Spleen (tissue), 11 donors: ENCODE data around the gene UCK1. TPM values are rescaled to one million over a fixed set of nuclear protein-coding genes. Genes with fewer than 3 reads are reported as not detected.
A peak's percentile ranks its signal among the peaks of the same experiment; 100 is the strongest.

Experiments used
- DNase-seq: peaks from one replicate; pipeline ENCODE4 v3.0.0-alpha.2; 2020
- H3K27ac ChIP-seq, 8 donors: fragments of 200-600 bp; sonication (generic) in 7 of 8; 1 replicate in 4 of 8; 2 replicates in 4 of 8; pipeline versions ENCODE4 v1.5.0 to v1.8.0; 2016 to 2021; ENCODE audit warnings: inconsistent platforms in 4 of 8, mild to moderate bottlenecking in 4 of 8, moderate library complexity in 1 of 8
- H3K27me3 ChIP-seq, 7 donors: fragments of 200-600 bp; sonication (generic) in 6 of 7; replicated peaks in 1 of 7; 1 replicate in 4 of 7; 2 replicates in 3 of 7; pipeline versions ENCODE4 v1.5.0 to v1.8.0; 2016 to 2021; ENCODE audit warnings: inconsistent platforms in 3 of 7, mild to moderate bottlenecking in 1 of 7
- H3K36me3 ChIP-seq, 6 donors: fragments of 200-600 bp; sonication (generic) in 5 of 6; 1 replicate in 4 of 6; 2 replicates in 2 of 6; pipeline versions ENCODE4 v1.5.0 to v1.8.0; 2016 to 2021; ENCODE audit warnings: inconsistent platforms in 2 of 6
- H3K4me1 ChIP-seq, 6 donors: fragments of 200-600 bp; sonication (generic) in 5 of 6; 1 replicate in 3 of 6; 2 replicates in 3 of 6; pipeline versions ENCODE4 v1.5.0 to v1.8.0; 2016 to 2021; ENCODE audit warnings: inconsistent platforms in 3 of 6
- H3K4me3 ChIP-seq, 8 donors: fragments of 200-600 bp; sonication (generic) in 7 of 8; 1 replicate in 4 of 8; 2 replicates in 4 of 8; pipeline versions ENCODE4 v1.5.0 to v1.8.0; 2016 to 2021; ENCODE audit warnings: inconsistent platforms in 4 of 8, mild to moderate bottlenecking in 4 of 8, moderate library complexity in 2 of 8
- H3K9me3 ChIP-seq, 8 donors: fragments of 200-600 bp; sonication (generic) in 7 of 8; 1 replicate in 4 of 8; 2 replicates in 4 of 8; pipeline versions ENCODE4 v1.5.0 to v1.8.0; 2016 to 2021; ENCODE audit warnings: inconsistent platforms in 4 of 8
- POLR2A ChIP-seq, 3 donors: fragments of 450-650 bp; IDR thresholded peaks; one replicate each; pipeline ENCODE4 v1.5.1; 2017; ENCODE audit warnings: antibody characterized with exemption in 3 of 3, mild to moderate bottlenecking in 1 of 3
- POLR2AphosphoS5 ChIP-seq, 3 donors: sonication (generic); formaldehyde crosslinking; IDR thresholded peaks; one replicate each; pipeline ENCODE4 v1.5.1; 2017; ENCODE audit warnings: antibody characterized with exemption in 3 of 3
- WGBS, 5 donors: extraction: QIAGEN DNeasy Blood & Tissue Kit in 3 of 5; methylation state at CpG; one replicate each; pipeline versions ENCODE4 v1.1.5 to v1.1.7; 2013 to 2018; 5-methylcytosine and 5-hydroxymethylcytosine counted together
- intact Hi-C: fragments of 100-400 bp; cut with DNase I; formaldehyde crosslinking; loops from one replicate; pipeline ENCODE4 v1.15.0; 2023; ENCODE audit warnings: low total_unique reads
- polyA plus RNA-seq, 3 donors: library from polyadenylated mRNA; stranded (reverse); fragments of 200-250 nt; gene quantifications; one replicate each; pipeline ENCODE4 v1.2.1, GENCODE V29; 2013
- total RNA-seq, 7 donors: library from RNA; depleted of rRNA in 3 of 7; stranded (reverse); fragments of >200 nt in 3 of 7; fragmentation: NEBNext Ultra II Directional in 4 of 7; extraction: Animal tissue kit (Norgen Biotek cat#: 25700) in 4 of 7; gene quantifications; one replicate each; pipeline versions ENCODE4 v1.1.0 to v1.2.1, GENCODE V29; 2016 to 2021
- TF ChIP-seq, protein P1 (sequence below), 11 experiments: fragments of 200-600 bp in 7 of 11; fragments of 450-650 bp in 4 of 11; sonication (generic) in 4 of 11; IDR thresholded peaks in 8 of 11; conservative IDR thresholded peaks in 3 of 11; 1 replicate in 7 of 11; 2 replicates in 4 of 11; pipeline versions ENCODE4 v1.4.0 to v1.8.0; 2016 to 2021; ENCODE audit warnings: antibody characterized with exemption in 11 of 11, inconsistent platforms in 4 of 11, mild to moderate bottlenecking in 1 of 11
- donor health status: healthy with polysubstance abuse.
- donor health status: DM: no; HTN: no; CAD: no; lungs with moderate emphysema.
- donor health status: DM: no; HTN: no; CAD: no.
- donor health status: Bipolar disorder and iron deficiency.
- donor health status: healthy.
- donor health status: DM: no; HTN: no; CAD: no.
- donor health status: DM: yes; HTN: yes; CAD: no.

The UCK1 gene
- total and polyA plus RNA-seq, 10 donors, result 20.3 to 32.9 (median 23.8) TPM

DNA sequence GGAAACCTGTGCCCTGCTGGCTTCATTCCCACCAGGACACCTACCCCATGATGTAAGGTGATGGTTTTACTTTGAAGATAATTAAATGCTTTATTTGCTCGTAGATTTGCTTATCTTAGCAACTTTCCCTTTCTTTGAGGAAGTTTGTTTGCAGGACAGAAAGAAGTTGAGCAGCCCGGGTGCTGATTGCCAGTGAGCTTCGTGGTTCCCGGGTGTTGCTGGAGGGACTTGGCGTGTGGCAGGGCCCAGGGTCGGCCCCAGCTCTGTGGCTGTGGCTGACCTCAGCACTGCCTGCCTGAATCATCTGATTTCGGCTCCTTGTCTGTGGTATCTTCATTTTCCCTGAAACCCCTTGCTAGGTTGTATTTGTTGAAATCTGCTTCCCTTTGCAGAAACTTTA lies 19.6 kb downstream of the UCK1 start:
- WGBS, 5 donors, result 71 to 76% (median 75%) methylated on average over 7 of the region's 7 CpGs
- DNase-seq, result no peak
- Histone ChIP-seq H3K36me3 (peaks cover 2 to 94% (median 50%) of the 10 kb centered on the region in 6 donors), H3K4me1 (peaks cover 0 to 7% (median 0%) of the 10 kb centered on the region in 6 donors), H3K9me3 (peaks cover 0 to 13% (median 4%) of the 10 kb centered on the region in 8 donors), H3K27me3 (no peaks in the 10 kb centered on the region), H3K27ac (no peak overlapping the region), H3K4me3 (no peak overlapping the region)
- intact Hi-C loops, result no loop called here
- TF ChIP-seq POLR2A (IDR thresholded peaks at IDR 0.05) (no peak), POLR2AphosphoS5 (IDR thresholded peaks at IDR 0.05) (no peak)
- TF ChIP-seq, protein P1, sequence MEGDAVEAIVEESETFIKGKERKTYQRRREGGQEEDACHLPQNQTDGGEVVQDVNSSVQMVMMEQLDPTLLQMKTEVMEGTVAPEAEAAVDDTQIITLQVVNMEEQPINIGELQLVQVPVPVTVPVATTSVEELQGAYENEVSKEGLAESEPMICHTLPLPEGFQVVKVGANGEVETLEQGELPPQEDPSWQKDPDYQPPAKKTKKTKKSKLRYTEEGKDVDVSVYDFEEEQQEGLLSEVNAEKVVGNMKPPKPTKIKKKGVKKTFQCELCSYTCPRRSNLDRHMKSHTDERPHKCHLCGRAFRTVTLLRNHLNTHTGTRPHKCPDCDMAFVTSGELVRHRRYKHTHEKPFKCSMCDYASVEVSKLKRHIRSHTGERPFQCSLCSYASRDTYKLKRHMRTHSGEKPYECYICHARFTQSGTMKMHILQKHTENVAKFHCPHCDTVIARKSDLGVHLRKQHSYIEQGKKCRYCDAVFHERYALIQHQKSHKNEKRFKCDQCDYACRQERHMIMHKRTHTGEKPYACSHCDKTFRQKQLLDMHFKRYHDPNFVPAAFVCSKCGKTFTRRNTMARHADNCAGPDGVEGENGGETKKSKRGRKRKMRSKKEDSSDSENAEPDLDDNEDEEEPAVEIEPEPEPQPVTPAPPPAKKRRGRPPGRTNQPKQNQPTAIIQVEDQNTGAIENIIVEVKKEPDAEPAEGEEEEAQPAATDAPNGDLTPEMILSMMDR (IDR thresholded peaks at IDR 0.05 in 8 of 11, conservative IDR thresholded peaks at IDR 0.05 in 3 of 11), result no peak

DNA sequence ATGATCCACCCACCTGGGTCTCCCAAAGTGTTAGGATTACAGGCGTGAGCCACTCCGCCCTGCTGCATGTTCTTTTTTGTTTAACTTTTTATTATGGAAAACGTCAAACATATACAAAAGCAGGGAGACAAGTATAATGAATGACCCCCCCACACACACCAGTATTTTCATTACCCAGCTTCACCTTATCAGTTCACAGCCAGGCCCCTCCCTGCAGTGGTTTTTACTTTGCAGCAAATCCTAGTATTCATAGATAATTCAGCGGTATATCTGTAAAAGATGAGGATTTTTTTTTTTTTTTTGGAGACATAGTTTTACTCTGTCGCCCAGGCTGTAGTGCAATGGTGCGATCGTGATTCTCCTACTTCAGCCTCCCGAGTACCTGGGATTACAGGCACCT lies 26.1 kb downstream of the UCK1 start:
- Histone ChIP-seq H3K4me3 (no peak overlapping the region), H3K27ac (no peak overlapping the region)

DNA sequence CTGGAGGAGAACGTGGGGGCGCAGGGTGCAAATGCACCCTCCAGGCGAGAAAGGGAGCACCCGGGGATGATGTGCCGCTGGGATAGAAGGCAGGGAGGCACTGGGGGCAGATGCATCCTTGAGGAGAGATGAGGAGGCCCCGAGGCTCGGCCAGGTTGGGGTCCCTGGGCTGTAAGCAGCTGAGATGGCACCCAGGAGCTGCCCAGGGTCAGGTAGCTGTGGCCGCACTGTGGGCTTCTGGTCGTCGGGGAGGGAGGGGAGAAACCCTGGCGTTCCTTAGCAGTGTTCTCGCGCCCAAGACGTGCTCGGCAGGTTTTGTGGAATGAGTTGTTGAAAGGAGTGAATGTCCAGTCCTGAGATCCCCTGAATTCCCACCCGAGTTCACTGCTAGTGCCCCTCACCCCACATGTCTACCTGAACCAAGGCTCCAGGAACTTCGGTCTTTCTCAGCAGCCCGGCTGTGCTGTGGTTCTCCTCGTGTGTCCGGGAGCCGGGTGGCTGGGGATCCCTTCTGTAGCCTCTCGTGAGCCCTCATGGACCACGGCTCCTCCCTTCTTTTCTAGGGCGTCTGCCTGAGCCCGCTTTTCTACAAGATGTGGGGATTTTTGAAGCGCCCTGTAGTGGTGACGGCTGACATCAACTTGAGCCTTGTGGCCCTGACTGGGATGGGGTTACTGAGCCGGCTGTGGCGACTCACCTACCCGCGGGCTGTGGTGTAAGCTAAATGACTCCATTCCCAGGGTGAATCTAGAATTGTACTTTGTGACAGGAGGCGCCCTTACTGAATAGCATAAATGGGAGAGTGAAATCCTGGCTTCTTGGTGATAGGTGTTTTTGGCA lies 27.2 kb downstream of the UCK1 start:
- 33 to 41% (median 35%) methylated on average over 30 to 32 of the region's 32 CpGs for WGBS, 5 donors
- H3K4me1 ChIP-seq, result peaks cover 19 to 55% (median 33%) of the 10 kb centered on the region in 6 donors
- intact Hi-C loops, result no loop called here
- DNase-seq, result no peak
- H3K36me3 ChIP-seq, result peaks cover 0 to 38% (median 12%) of the 10 kb centered on the region in 6 donors
- H3K27me3 ChIP-seq, result no peaks in the 10 kb centered on the region
- no peak for TF ChIP-seq POLR2AphosphoS5 (IDR thresholded peaks at IDR 0.05)
- TF ChIP-seq, protein P1 (IDR thresholded peaks at IDR 0.05 in 8 of 11, conservative IDR thresholded peaks at IDR 0.05 in 3 of 11), result no peak
- TF ChIP-seq POLR2A (IDR thresholded peaks at IDR 0.05), result no peak
- H3K4me3 ChIP-seq, result peak overlapping the region; percentile 85 to 99 (median 96)
- no peaks in the 10 kb centered on the region for H3K9me3 ChIP-seq
- H3K27ac ChIP-seq, result peak overlapping the region in 2 of 8 donors; percentile 80 to 87

More for the DNA sequence above, 26.1 kb downstream of the UCK1 start:
- Histone ChIP-seq H3K36me3 (peaks cover 0 to 38% (median 13%) of the 10 kb centered on the region in 6 donors), H3K9me3 (no peaks in the 10 kb centered on the region), H3K4me1 (peaks cover 19 to 44% (median 33%) of the 10 kb centered on the region in 6 donors), H3K27me3 (no peaks in the 10 kb centered on the region)
- intact Hi-C loops, result no loop called here
- TF ChIP-seq POLR2A (IDR thresholded peaks at IDR 0.05) (no peak), POLR2AphosphoS5 (IDR thresholded peaks at IDR 0.05) (no peak)
- TF ChIP-seq, protein P1 (IDR thresholded peaks at IDR 0.05 in 8 of 11, conservative IDR thresholded peaks at IDR 0.05 in 3 of 11), result no peak
- DNase-seq, result no peak
- WGBS, 5 donors, result 91 to 99% (median 94%) methylated on average over 8 of the region's 8 CpGs
